SU-DHL-6 (cell line): ENCODE measurements around the gene TBC1D9B.

Experiments
- EZH2phosphoT487 ChIP-seq: fragments of 200-600 bp; sonication (generic), shearing (Covaris generic); conservative IDR thresholded peaks from 2 replicates; pipeline ENCODE4 v1.6.1; 2018; ENCODE audit warnings: mild to moderate bottlenecking, antibody characterized with exemption, low read length, moderate library complexity, mixed read lengths
- TF ChIP-seq, protein P1 (sequence below): fragments of 200-600 bp; sonication (generic); IDR thresholded peaks from one replicate; pipeline ENCODE4 v1.5.1; 2017; ENCODE audit warnings: antibody characterized with exemption, mild to moderate bottlenecking, low read length, moderate library complexity; ENCODE audit not compliant: insufficient read depth, poor library complexity, severe bottlenecking

DNA sequence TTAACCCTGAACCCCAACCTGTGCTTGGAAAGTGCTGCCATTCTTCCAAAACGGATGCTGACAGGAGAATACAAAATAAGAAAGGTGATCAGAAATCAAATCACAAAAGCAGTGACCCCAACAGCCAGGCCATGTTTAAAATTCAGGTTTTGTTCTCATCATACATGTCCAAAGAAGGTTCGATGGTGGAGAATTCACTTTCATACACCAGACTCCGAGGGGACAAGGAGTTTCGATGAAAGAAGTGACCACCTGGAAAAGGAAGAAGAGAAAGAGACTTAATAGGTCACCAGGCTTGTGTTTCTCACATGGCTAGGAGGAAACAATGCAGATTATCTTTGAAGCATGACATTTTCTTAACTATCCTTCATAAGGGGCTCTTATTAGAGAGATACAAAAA lies 12.5 kb upstream of the TBC1D9B start:
- TF ChIP-seq, protein P1, sequence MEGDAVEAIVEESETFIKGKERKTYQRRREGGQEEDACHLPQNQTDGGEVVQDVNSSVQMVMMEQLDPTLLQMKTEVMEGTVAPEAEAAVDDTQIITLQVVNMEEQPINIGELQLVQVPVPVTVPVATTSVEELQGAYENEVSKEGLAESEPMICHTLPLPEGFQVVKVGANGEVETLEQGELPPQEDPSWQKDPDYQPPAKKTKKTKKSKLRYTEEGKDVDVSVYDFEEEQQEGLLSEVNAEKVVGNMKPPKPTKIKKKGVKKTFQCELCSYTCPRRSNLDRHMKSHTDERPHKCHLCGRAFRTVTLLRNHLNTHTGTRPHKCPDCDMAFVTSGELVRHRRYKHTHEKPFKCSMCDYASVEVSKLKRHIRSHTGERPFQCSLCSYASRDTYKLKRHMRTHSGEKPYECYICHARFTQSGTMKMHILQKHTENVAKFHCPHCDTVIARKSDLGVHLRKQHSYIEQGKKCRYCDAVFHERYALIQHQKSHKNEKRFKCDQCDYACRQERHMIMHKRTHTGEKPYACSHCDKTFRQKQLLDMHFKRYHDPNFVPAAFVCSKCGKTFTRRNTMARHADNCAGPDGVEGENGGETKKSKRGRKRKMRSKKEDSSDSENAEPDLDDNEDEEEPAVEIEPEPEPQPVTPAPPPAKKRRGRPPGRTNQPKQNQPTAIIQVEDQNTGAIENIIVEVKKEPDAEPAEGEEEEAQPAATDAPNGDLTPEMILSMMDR, result no peak
- no peak for TF ChIP-seq EZH2phosphoT487
